Measurements from ENCODE around the gene CEP104. TPM values are rescaled to one million over a fixed set of nuclear protein-coding genes. Genes with fewer than 3 reads are reported as not detected.
"Not testable (repeated sequence)": the region's sequence is repeated elsewhere in the genome, so short reads cannot be mapped to it uniquely, and the experiment has no call there.

Gene CEP104
- total RNA-seq, 1 experiment from 2014 or later = 35.6 TPM

- H3K9me3 Mint-ChIP-seq (ENCODE audit: unreplicated experiment) = peaks cover 22% of the 10 kb centered on the region
- no peaks in the 10 kb centered on the region for H3K36me3 ChIP-seq (ENCODE audit: control insufficient read depth, insufficient read depth, low read length)
- no peaks in the 10 kb centered on the region for H3K4me1 Mint-ChIP-seq (ENCODE audit: low read depth, unreplicated experiment)
- no peak overlapping the region for H3K4me3 Mint-ChIP-seq (ENCODE audit: unreplicated experiment)
- no peaks in the 10 kb centered on the region for H3K4me1 ChIP-seq
- ChIA-PET CTCF (no interaction called here), POLR2A (no interaction called here)
- no peak overlapping the region for H3K27ac Mint-ChIP-seq (ENCODE audit: unreplicated experiment)
- H3K27me3 ChIP-seq (replicated peaks; ENCODE audit: control insufficient read depth, insufficient read depth, low read length) = no peaks in the 10 kb centered on the region
- no peaks in the 10 kb centered on the region for H3K27me3 Mint-ChIP-seq (ENCODE audit: insufficient read depth, unreplicated experiment)
- no TSS peak for BruUV-seq (replicated peaks)
- intact Hi-C loops (cut with micrococcal nuclease; ENCODE audit: unreplicated experiment) = no loop called here
- no peak for TF ChIP-seq CTCF (IDR thresholded peaks at IDR 0.05; ENCODE audit: insufficient read depth in 1 of 2, low read depth in 1 of 2, low read length in 1 of 2, severe bottlenecking in 1 of 2, unreplicated experiment in 1 of 2)
- no peak for DNase-seq
- H3K36me3 Mint-ChIP-seq (ENCODE audit: insufficient read depth, unreplicated experiment) = no peaks in the 10 kb centered on the region
- no peaks in the 10 kb centered on the region; the same call in 1 of the 2 replicates for H3K9me3 ChIP-seq
- H3K4me3 ChIP-seq (ENCODE audit: low read depth, low read length) = no peak overlapping the region
Observed at GRCh38 chr1:3809680-3810079, 47.3 kb downstream of the CEP104 start.

GRCh38 chr1:3807769-3808168, 49.2 kb downstream of the CEP104 start:
- POLR2A ChIA-PET = no interaction called here
- CTCF ChIA-PET = no interaction called here
- H3K27me3 Mint-ChIP-seq (ENCODE audit: insufficient read depth, unreplicated experiment) = peaks cover 7% of the 10 kb centered on the region

GRCh38 chr1:3805038-3805437, 52.0 kb downstream of the CEP104 start:
- no peak overlapping the region for H3K27ac Mint-ChIP-seq (ENCODE audit: unreplicated experiment)
- Histone ChIP-seq H3K27me3 (replicated peaks; ENCODE audit: control insufficient read depth, insufficient read depth, low read length) (no peaks in the 10 kb centered on the region), H3K36me3 (ENCODE audit: control insufficient read depth, insufficient read depth, low read length) (no peaks in the 10 kb centered on the region), H3K4me3 (ENCODE audit: low read depth, low read length) (no peak overlapping the region), H3K4me1 (no peaks in the 10 kb centered on the region), H3K9me3 (peaks cover 3% of the 10 kb centered on the region; the same call in 1 of the 2 replicates)
- H3K9me3 Mint-ChIP-seq (ENCODE audit: unreplicated experiment) = peaks cover 22% of the 10 kb centered on the region
- no peak for DNase-seq
- intact Hi-C loops (cut with micrococcal nuclease; ENCODE audit: unreplicated experiment) = no loop called here
- BruUV-seq (replicated peaks) = no TSS peak
- POLR2A ChIA-PET = no interaction called here
- CTCF ChIA-PET = no interaction called here
- no peak overlapping the region for H3K4me3 Mint-ChIP-seq (ENCODE audit: unreplicated experiment)
- no peak for TF ChIP-seq CTCF (IDR thresholded peaks at IDR 0.05; ENCODE audit: insufficient read depth in 1 of 2, low read depth in 1 of 2, low read length in 1 of 2, severe bottlenecking in 1 of 2, unreplicated experiment in 1 of 2)
- H3K27me3 Mint-ChIP-seq (ENCODE audit: insufficient read depth, unreplicated experiment) = peaks cover 7% of the 10 kb centered on the region
- H3K4me1 Mint-ChIP-seq (ENCODE audit: low read depth, unreplicated experiment) = no peaks in the 10 kb centered on the region
- H3K36me3 Mint-ChIP-seq (ENCODE audit: insufficient read depth, unreplicated experiment) = no peaks in the 10 kb centered on the region

More at GRCh38 chr1:3807769-3808168, 49.2 kb downstream of the CEP104 start:
- no peaks in the 10 kb centered on the region for H3K36me3 ChIP-seq (ENCODE audit: control insufficient read depth, insufficient read depth, low read length)
- Mint-ChIP-seq H3K27ac (ENCODE audit: unreplicated experiment) (no peak overlapping the region), H3K4me3 (ENCODE audit: unreplicated experiment) (no peak overlapping the region), H3K4me1 (ENCODE audit: low read depth, unreplicated experiment) (no peaks in the 10 kb centered on the region), H3K36me3 (ENCODE audit: insufficient read depth, unreplicated experiment) (no peaks in the 10 kb centered on the region), H3K9me3 (ENCODE audit: unreplicated experiment) (peaks cover 22% of the 10 kb centered on the region)
- intact Hi-C loops (cut with micrococcal nuclease; ENCODE audit: unreplicated experiment) = no loop called here
- no peak overlapping the region for H3K4me3 ChIP-seq (ENCODE audit: low read depth, low read length)
- DNase-seq = no peak
- no peaks in the 10 kb centered on the region; the same call in 1 of the 2 replicates for H3K9me3 ChIP-seq
- BruUV-seq (replicated peaks) = no TSS peak
- no peaks in the 10 kb centered on the region for H3K4me1 ChIP-seq
- TF ChIP-seq CTCF (IDR thresholded peaks at IDR 0.05; ENCODE audit: insufficient read depth in 1 of 2, low read depth in 1 of 2, low read length in 1 of 2, severe bottlenecking in 1 of 2, unreplicated experiment in 1 of 2) = no peak
- H3K27me3 ChIP-seq (replicated peaks; ENCODE audit: control insufficient read depth, insufficient read depth, low read length) = no peaks in the 10 kb centered on the region

- H3K27me3 Mint-ChIP-seq (ENCODE audit: insufficient read depth, unreplicated experiment); DNase-seq; POLR2A ChIA-PET; CTCF ChIA-PET; intact Hi-C loops (cut with micrococcal nuclease; ENCODE audit: unreplicated experiment); BruUV-seq (replicated peaks); H3K4me1 Mint-ChIP-seq (ENCODE audit: low read depth, unreplicated experiment); H3K4me3 Mint-ChIP-seq (ENCODE audit: unreplicated experiment); H3K4me1 ChIP-seq; H3K9me3 ChIP-seq; H3K36me3 Mint-ChIP-seq (ENCODE audit: insufficient read depth, unreplicated experiment); H3K36me3 ChIP-seq (ENCODE audit: control insufficient read depth, insufficient read depth, low read length); H3K27ac Mint-ChIP-seq (ENCODE audit: unreplicated experiment); H3K27me3 ChIP-seq (replicated peaks; ENCODE audit: control insufficient read depth, insufficient read depth, low read length); H3K4me3 ChIP-seq (ENCODE audit: low read depth, low read length): not testable (repeated sequence)
- peaks cover 22% of the 10 kb centered on the region for H3K9me3 Mint-ChIP-seq (ENCODE audit: unreplicated experiment)
Observed at GRCh38 chr1:3804627-3804944, 52.4 kb downstream of the CEP104 start.
